ENCODE measurements around the gene DCLRE1A. TPM values are rescaled to one million over a fixed set of nuclear protein-coding genes. Genes with fewer than 3 reads are reported as not detected.
"Not testable (repeated sequence)": the region's sequence is repeated elsewhere in the genome, so short reads cannot be mapped to it uniquely, and the experiment has no call there.

DCLRE1A gene
- total RNA-seq, 1 donor from 2014 or later = 4.1 TPM

GRCh38 chr10:113865901-113866300, 12.0 kb upstream of the DCLRE1A start:
- no peak for ATAC-seq
- intact Hi-C loops (cut with DNase I) = no loop called here

GRCh38 chr10:113859261-113859660, 5.4 kb upstream of the DCLRE1A start:
- DNase-seq (ENCODE audit: low spot score) (no peak), ATAC-seq (no peak)
- intact Hi-C loops (cut with DNase I) = no loop called here

More at GRCh38 chr10:113865901-113866300, 12.0 kb upstream of the DCLRE1A start:
- no peak for DNase-seq (ENCODE audit: low spot score)

- ATAC-seq = no peak
Measured at GRCh38 chr10:113858541-113858940, 4.7 kb upstream of the DCLRE1A start.

GRCh38 chr10:113857210-113857609, 3.3 kb upstream of the DCLRE1A start:
- DNase-seq (ENCODE audit: low spot score) = no peak
- no peak for ATAC-seq
- intact Hi-C loops (cut with DNase I) = no loop called here

More at GRCh38 chr10:113858541-113858940, 4.7 kb upstream of the DCLRE1A start:
- DNase-seq (ENCODE audit: low spot score) = no peak
- intact Hi-C loops (cut with DNase I) = no loop called here

- DNase-seq (ENCODE audit: low spot score) (no peak), ATAC-seq (no peak)
- intact Hi-C loops (cut with DNase I) = no loop called here
Measured at GRCh38 chr10:113856563-113856962, 2.7 kb upstream of the DCLRE1A start.

- DNase-seq (ENCODE audit: low spot score) = peak; percentile 75
- peak; percentile 81 for ATAC-seq
Measured at GRCh38 chr10:113854761-113855588, 1.1 kb upstream of the DCLRE1A start.

GRCh38 chr10:113853578-113854012, 287 bp downstream of the DCLRE1A start:
- DNase-seq (ENCODE audit: low spot score) (no peak), ATAC-seq (peak; percentile 58)
- intact Hi-C loops (cut with DNase I) = no loop called here

More at GRCh38 chr10:113854761-113855588, 1.1 kb upstream of the DCLRE1A start:
- intact Hi-C loops (cut with DNase I) = no loop called here

- DNase-seq (ENCODE audit: low spot score) (no peak), ATAC-seq (no peak)
- intact Hi-C loops (cut with DNase I) = no loop called here
Measured at GRCh38 chr10:113849946-113850345, 3.9 kb downstream of the DCLRE1A start.

GRCh38 chr10:113849140-113849803, 4.6 kb downstream of the DCLRE1A start:
- ATAC-seq (no peak), DNase-seq (ENCODE audit: low spot score) (no peak)
- intact Hi-C loops (cut with DNase I) = no loop called here

GRCh38 chr10:113846036-113846435, 7.8 kb downstream of the DCLRE1A start:
- intact Hi-C loops (cut with DNase I) = no loop called here
- no peak for ATAC-seq
- DNase-seq (ENCODE audit: low spot score) = no peak

- intact Hi-C loops (cut with DNase I) = no loop called here
- DNase-seq (ENCODE audit: low spot score) = no peak
- ATAC-seq = no peak
Measured at GRCh38 chr10:113843972-113844485, 9.9 kb downstream of the DCLRE1A start.

GRCh38 chr10:113842171-113842570, 11.7 kb downstream of the DCLRE1A start:
- ATAC-seq (no peak), DNase-seq (ENCODE audit: low spot score) (no peak)
- intact Hi-C loops (cut with DNase I) = no loop called here

GRCh38 chr10:113828567-113828966, 25.3 kb downstream of the DCLRE1A start:
- intact Hi-C loops (cut with DNase I) = not testable (repeated sequence)

GRCh38 chr10:113825791-113826190, 28.1 kb downstream of the DCLRE1A start:
- ATAC-seq = no peak
- intact Hi-C loops (cut with DNase I) = no loop called here
- DNase-seq (ENCODE audit: low spot score) = no peak

More at GRCh38 chr10:113828567-113828966, 25.3 kb downstream of the DCLRE1A start:
- ATAC-seq; DNase-seq (ENCODE audit: low spot score): not testable (repeated sequence)

- ATAC-seq = no peak
- DNase-seq (ENCODE audit: low spot score) = no peak
- intact Hi-C loops (cut with DNase I) = no loop called here
Measured at GRCh38 chr10:113823389-113823788, 30.5 kb downstream of the DCLRE1A start.

- ATAC-seq (no peak), DNase-seq (ENCODE audit: low spot score) (no peak)
- intact Hi-C loops (cut with DNase I) = no loop called here
Measured at GRCh38 chr10:113822174-113822573, 31.7 kb downstream of the DCLRE1A start.

- ATAC-seq; intact Hi-C loops (cut with DNase I); DNase-seq (ENCODE audit: low spot score): not testable (repeated sequence)
Measured at GRCh38 chr10:113821306-113821705, 32.6 kb downstream of the DCLRE1A start.

- DNase-seq (ENCODE audit: low spot score) = no peak
- no peak for ATAC-seq
- intact Hi-C loops (cut with DNase I) = no loop called here
Measured at GRCh38 chr10:113820507-113820906, 33.4 kb downstream of the DCLRE1A start.

GRCh38 chr10:113819989-113820388, 33.9 kb downstream of the DCLRE1A start:
- ATAC-seq (no peak), DNase-seq (ENCODE audit: low spot score) (no peak)
- intact Hi-C loops (cut with DNase I) = no loop called here

- DNase-seq (ENCODE audit: low spot score); intact Hi-C loops (cut with DNase I): not testable (repeated sequence)
Measured at GRCh38 chr10:113814700-113815099, 39.2 kb downstream of the DCLRE1A start.

More at GRCh38 chr10:113814700-113815099, 39.2 kb downstream of the DCLRE1A start:
- ATAC-seq = not testable (repeated sequence)
